Measurements from ENCODE around the gene MCC. TPM values are rescaled to one million over a fixed set of nuclear protein-coding genes. Genes with fewer than 3 reads are reported as not detected.

Gene MCC
- total RNA-seq, 1 donor from 2014 or later = 20.6 TPM

- ATAC-seq (no peak), DNase-seq (no peak)
- intact Hi-C loops (cut with DNase I) = no loop called here
- Histone ChIP-seq H3K9me3 (no peaks in the 10 kb centered on the region), H3K27me3 (ENCODE audit: low read depth) (no peaks in the 10 kb centered on the region), H3K4me3 (no peak overlapping the region), H3K27ac (no peak overlapping the region), H3K36me3 (no peaks in the 10 kb centered on the region), H3K4me1 (peaks cover 15% of the 10 kb centered on the region)
- TF ChIP-seq, protein P1, sequence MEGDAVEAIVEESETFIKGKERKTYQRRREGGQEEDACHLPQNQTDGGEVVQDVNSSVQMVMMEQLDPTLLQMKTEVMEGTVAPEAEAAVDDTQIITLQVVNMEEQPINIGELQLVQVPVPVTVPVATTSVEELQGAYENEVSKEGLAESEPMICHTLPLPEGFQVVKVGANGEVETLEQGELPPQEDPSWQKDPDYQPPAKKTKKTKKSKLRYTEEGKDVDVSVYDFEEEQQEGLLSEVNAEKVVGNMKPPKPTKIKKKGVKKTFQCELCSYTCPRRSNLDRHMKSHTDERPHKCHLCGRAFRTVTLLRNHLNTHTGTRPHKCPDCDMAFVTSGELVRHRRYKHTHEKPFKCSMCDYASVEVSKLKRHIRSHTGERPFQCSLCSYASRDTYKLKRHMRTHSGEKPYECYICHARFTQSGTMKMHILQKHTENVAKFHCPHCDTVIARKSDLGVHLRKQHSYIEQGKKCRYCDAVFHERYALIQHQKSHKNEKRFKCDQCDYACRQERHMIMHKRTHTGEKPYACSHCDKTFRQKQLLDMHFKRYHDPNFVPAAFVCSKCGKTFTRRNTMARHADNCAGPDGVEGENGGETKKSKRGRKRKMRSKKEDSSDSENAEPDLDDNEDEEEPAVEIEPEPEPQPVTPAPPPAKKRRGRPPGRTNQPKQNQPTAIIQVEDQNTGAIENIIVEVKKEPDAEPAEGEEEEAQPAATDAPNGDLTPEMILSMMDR (IDR thresholded peaks at IDR 0.05) = no peak
These were observed 220.0 kb downstream of the MCC start for GRCh38 chr5:113268232-113268631.

DNA sequence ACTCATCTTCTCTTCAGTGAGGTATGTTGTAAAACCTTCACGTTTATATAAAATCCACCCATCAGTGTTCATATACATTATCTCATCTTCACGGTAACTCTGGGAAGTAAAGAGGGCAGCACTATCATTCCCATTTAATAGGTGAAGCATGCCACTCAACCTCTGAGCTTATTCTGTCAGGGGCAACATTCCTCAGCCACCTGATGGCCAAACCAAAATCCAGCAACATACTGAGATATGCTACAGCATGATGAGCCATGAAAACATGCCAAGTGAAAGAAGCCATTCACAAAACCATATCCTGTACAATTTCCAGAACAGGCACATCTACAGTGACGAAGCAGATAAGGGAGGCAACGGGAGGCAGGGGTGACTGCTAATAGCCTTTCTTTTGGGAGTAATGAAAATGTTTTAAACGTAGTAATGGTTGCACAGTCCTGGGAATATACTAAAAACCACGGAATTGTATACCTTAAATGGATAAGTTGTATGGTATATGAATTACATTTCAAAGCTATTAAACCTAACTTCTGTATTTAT lies 220.8 kb downstream of the MCC start:
- TF ChIP-seq, protein P1 (IDR thresholded peaks at IDR 0.05) = no peak
- ATAC-seq (no peak), DNase-seq (no peak)
- Histone ChIP-seq H3K4me1 (peaks cover 15% of the 10 kb centered on the region), H3K4me3 (no peak overlapping the region), H3K27ac (no peak overlapping the region), H3K36me3 (no peaks in the 10 kb centered on the region), H3K27me3 (ENCODE audit: low read depth) (no peaks in the 10 kb centered on the region), H3K9me3 (no peaks in the 10 kb centered on the region)
- intact Hi-C loops (cut with DNase I) = no loop called here

- Histone ChIP-seq H3K27ac (no peak overlapping the region), H3K27me3 (ENCODE audit: low read depth) (no peaks in the 10 kb centered on the region), H3K9me3 (no peaks in the 10 kb centered on the region), H3K36me3 (no peaks in the 10 kb centered on the region), H3K4me3 (no peak overlapping the region), H3K4me1 (peaks cover 11% of the 10 kb centered on the region)
- ATAC-seq (no peak), DNase-seq (no peak)
- intact Hi-C loops (cut with DNase I) = no loop called here
- TF ChIP-seq, protein P1 (IDR thresholded peaks at IDR 0.05) = no peak
These were observed 221.4 kb downstream of the MCC start for GRCh38 chr5:113266913-113267227.

DNA sequence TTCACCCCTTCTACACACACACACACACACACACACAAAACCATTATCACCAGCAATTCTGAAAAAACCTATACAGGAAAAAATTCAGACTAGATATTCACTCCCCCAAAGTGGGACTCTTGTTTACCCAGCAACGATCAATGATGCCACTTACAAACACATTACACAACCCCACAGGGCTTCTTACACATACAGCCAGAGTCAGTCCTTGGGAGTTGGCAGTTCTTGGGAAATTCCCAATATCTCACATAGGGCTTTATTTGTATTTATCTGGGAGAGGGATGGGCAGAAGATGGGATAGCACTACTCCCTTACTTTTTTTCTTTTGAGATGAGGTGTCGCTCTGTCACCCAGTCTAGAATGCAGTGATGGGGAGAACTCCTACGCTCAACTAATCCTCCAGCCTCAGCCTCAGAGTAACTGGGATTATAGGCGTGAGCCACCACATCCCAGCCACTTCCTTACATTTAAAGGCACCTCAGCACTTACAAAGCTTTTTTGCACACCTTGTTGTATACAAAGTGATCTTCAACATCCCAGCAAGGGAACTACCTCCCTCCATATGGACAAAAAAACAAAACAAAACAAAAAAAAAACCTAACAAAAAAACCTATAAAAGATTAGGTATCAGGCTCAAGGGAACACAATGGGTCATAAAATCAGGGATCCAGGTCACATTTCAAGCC lies 221.9 kb downstream of the MCC start:
- no peak for ATAC-seq

GRCh38 chr5:113265190-113265589 lies 223.1 kb downstream of the MCC start:
- Histone ChIP-seq H3K36me3 (no peaks in the 10 kb centered on the region), H3K9me3 (no peaks in the 10 kb centered on the region), H3K27me3 (ENCODE audit: low read depth) (no peaks in the 10 kb centered on the region), H3K4me3 (no peak overlapping the region), H3K27ac (no peak overlapping the region), H3K4me1 (peaks cover 2% of the 10 kb centered on the region)
- TF ChIP-seq, protein P1 (IDR thresholded peaks at IDR 0.05) = no peak
- ATAC-seq (no peak), DNase-seq (no peak)
- intact Hi-C loops (cut with DNase I) = no loop called here

More for the DNA sequence above, 221.9 kb downstream of the MCC start:
- peaks cover 8% of the 10 kb centered on the region for H3K4me1 ChIP-seq
- H3K36me3 ChIP-seq = no peaks in the 10 kb centered on the region
- no peaks in the 10 kb centered on the region for H3K9me3 ChIP-seq
- TF ChIP-seq, protein P1 (IDR thresholded peaks at IDR 0.05) = no peak
- DNase-seq = no peak
- no peaks in the 10 kb centered on the region for H3K27me3 ChIP-seq (ENCODE audit: low read depth)
- no peak overlapping the region for H3K4me3 ChIP-seq
- H3K27ac ChIP-seq = no peak overlapping the region
- intact Hi-C loops (cut with DNase I) = no loop called here
